Measurements from ENCODE around the gene DNAJC2. TPM values are rescaled to one million over a fixed set of nuclear protein-coding genes. Genes with fewer than 3 reads are reported as not detected.
A peak's percentile ranks its signal among the peaks of the same experiment; 100 is the strongest.

The DNAJC2 gene
- total and polyA plus RNA-seq, 11 donors = 6.9 to 24.5 (median 13.6) TPM

GRCh38 chr7:103343332-103343731 lies 1.2 kb downstream of the DNAJC2 start:
- TF ChIP-seq CTCF (IDR thresholded peaks at IDR 0.05) = no peak
- TF ChIP-seq POLR2A (IDR thresholded peaks at IDR 0.05) = no peak
- intact Hi-C loops (cut with DNase I) = loop anchor here in 5 of 10 donors (5.0 kb wide), 2 partner anchors 46 to 51 kb away; partner anchors contain the start of gene PMPCB (in 4 of the 5)
- H3K4me3 ChIP-seq = peak overlapping the region in 9 of 12 donors; percentile 75 to 98 (median 91)
- no peaks in the 10 kb centered on the region for H3K27me3 ChIP-seq
- peaks cover 0 to 38% (median 34%) of the 10 kb centered on the region in 9 donors for H3K36me3 ChIP-seq
- H3K27ac ChIP-seq = peak overlapping the region in 2 of 12 donors; percentile 89 to 91
- no peaks in the 10 kb centered on the region for H3K9me3 ChIP-seq
- ATAC-seq = no peak
- no peak for DNase-seq
- H3K4me1 ChIP-seq = peaks cover under 1 to 45% (median 25%) of the 10 kb centered on the region in 12 donors

- peaks cover 0 to 57% (median 51%) of the 10 kb centered on the region in 9 donors for H3K36me3 ChIP-seq
- no peaks in the 10 kb centered on the region for H3K9me3 ChIP-seq
- peaks cover 0 to 36% (median 19%) of the 10 kb centered on the region in 12 donors for H3K4me1 ChIP-seq
- no peaks in the 10 kb centered on the region for H3K27me3 ChIP-seq
- H3K27ac ChIP-seq = no peak overlapping the region
- 76 to 85% (median 79%) methylated on average over 2 of the region's 2 CpGs for WGBS, 4 donors
- no peak overlapping the region for H3K4me3 ChIP-seq
- TF ChIP-seq POLR2A (IDR thresholded peaks at IDR 0.05) (no peak), CTCF (IDR thresholded peaks at IDR 0.05) (no peak)
- no peak for DNase-seq
- intact Hi-C loops (cut with DNase I) = loop anchor here in 5 of 10 donors (5.0 kb wide), 2 partner anchors 44 to 49 kb away; partner anchors contain the start of gene PMPCB (in 4 of the 5)
- no peak for ATAC-seq
Measured at GRCh38 chr7:103341466-103341865, 3.1 kb downstream of the DNAJC2 start.

DNA sequence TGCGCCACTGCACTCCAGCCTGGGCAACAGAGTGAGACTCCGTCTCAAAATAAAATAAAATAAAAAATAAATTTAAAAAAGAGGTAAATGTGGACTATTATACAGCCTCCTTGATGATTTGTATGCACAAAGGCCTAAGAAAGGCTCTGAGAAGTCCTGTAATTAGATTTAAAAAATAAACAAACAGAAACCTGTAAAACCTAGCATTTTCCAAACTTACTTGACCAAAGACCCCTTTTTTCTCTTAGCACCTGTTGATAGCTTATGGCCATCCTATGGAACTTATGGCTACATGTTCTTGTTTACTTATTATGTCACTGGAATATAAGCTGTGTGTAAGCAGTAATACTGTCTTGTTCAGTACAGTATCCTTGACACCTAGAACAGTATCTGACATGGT lies 5.7 kb downstream of the DNAJC2 start:
- DNase-seq = no peak
- WGBS, 4 donors = 98 to 99% (median 98%) methylated on average over 2 of the region's 2 CpGs

DNA sequence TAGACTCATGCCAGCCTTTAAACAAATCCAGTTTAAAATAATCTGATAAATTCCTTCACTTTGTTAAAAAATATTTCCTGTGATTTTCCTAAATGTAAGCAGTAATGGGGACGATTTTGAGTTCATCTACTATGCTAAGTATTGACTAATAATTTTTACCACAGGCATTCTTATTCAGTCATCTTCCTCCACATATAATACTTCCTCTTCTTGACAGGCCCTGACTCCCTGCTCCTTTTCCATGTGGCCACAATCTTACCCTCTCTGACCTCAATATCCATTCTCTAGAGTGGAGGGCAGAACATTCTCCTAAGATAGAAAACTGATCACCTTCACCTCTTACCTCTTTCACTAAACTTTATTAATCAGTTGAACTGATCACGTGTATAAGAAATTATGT lies 7.8 kb downstream of the DNAJC2 start:
- H3K9me3 ChIP-seq = no peaks in the 10 kb centered on the region
- DNase-seq = no peak
- H3K4me1 ChIP-seq = peaks cover 0 to 15% (median 0%) of the 10 kb centered on the region in 12 donors
- intact Hi-C loops (cut with DNase I) = no loop called here
- 87 to 97% (median 95%) methylated on average over 2 of the region's 2 CpGs for WGBS, 4 donors
- TF ChIP-seq CTCF (IDR thresholded peaks at IDR 0.05) = no peak
- TF ChIP-seq POLR2A (IDR thresholded peaks at IDR 0.05) = no peak
- peaks cover 0 to 95% (median 89%) of the 10 kb centered on the region in 9 donors for H3K36me3 ChIP-seq
- no peak overlapping the region for H3K4me3 ChIP-seq
- no peaks in the 10 kb centered on the region for H3K27me3 ChIP-seq
- ATAC-seq = no peak
- H3K27ac ChIP-seq = no peak overlapping the region

More for the DNA sequence above, 5.7 kb downstream of the DNAJC2 start:
- intact Hi-C loops (cut with DNase I) = no loop called here
- peaks cover 0 to 30% (median 12%) of the 10 kb centered on the region in 12 donors for H3K4me1 ChIP-seq
- ATAC-seq = no peak
- H3K27me3 ChIP-seq = no peaks in the 10 kb centered on the region
- H3K9me3 ChIP-seq = no peaks in the 10 kb centered on the region
- H3K27ac ChIP-seq = no peak overlapping the region
- H3K4me3 ChIP-seq = no peak overlapping the region
- H3K36me3 ChIP-seq = peaks cover 0 to 83% (median 77%) of the 10 kb centered on the region in 9 donors
- no peak for TF ChIP-seq POLR2A (IDR thresholded peaks at IDR 0.05)
- TF ChIP-seq CTCF (IDR thresholded peaks at IDR 0.05) = no peak

Data from heart left ventricle (tissue), 16 donors.